GM12801 (cell line): ENCODE data around the gene CAPN13.

ENCODE experiments used
- TF ChIP-seq, protein P1 (sequence below): IDR thresholded peaks from one replicate; pipeline ENCODE4 v1.5.1; 2011; ENCODE audit warnings: control low read depth; ENCODE audit not compliant: insufficient read length; ENCODE audit errors: extremely low read depth

CAPN13 gene

DNA sequence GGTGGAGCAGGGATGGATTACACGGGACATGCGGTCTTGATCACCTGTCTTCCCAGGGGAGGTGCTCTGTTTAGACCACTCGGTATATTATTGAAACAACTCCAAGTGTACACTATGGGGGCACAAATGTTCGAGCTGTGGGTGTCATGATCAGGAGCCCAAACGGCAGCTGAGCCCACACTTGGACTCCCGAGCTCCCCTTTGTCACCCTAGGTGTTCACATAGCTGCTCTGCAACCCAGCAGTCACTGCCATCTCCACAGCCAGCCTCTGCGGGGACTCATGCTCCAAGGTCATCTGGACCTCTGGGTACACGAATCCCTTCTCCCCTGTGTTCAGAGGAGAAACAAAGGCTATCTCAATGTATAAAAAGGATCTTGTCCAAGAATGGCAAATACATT lies 46.0 kb downstream of the CAPN13 start:
- TF ChIP-seq, protein P1, sequence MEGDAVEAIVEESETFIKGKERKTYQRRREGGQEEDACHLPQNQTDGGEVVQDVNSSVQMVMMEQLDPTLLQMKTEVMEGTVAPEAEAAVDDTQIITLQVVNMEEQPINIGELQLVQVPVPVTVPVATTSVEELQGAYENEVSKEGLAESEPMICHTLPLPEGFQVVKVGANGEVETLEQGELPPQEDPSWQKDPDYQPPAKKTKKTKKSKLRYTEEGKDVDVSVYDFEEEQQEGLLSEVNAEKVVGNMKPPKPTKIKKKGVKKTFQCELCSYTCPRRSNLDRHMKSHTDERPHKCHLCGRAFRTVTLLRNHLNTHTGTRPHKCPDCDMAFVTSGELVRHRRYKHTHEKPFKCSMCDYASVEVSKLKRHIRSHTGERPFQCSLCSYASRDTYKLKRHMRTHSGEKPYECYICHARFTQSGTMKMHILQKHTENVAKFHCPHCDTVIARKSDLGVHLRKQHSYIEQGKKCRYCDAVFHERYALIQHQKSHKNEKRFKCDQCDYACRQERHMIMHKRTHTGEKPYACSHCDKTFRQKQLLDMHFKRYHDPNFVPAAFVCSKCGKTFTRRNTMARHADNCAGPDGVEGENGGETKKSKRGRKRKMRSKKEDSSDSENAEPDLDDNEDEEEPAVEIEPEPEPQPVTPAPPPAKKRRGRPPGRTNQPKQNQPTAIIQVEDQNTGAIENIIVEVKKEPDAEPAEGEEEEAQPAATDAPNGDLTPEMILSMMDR = no peak

DNA sequence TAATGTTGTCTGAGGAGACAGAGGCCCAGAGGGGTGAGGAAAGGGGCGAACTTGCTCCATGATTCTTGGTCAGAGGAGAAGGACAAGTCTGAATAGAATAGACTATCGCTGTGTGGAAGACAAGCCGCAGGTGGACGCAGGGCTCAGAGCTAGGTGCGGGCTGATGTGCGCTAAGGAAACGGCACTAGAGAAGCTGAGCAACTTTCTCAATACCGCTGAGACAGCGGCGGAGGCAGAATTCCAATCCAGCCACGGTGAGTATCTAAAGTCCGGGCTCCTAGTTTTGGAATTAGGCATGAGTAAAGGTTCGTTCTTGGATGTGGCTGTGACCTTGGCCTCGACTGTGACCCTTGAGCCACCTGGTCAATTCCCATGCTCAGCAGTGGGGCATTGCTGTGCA lies 47.8 kb downstream of the CAPN13 start:
- TF ChIP-seq, protein P1 = no peak

DNA sequence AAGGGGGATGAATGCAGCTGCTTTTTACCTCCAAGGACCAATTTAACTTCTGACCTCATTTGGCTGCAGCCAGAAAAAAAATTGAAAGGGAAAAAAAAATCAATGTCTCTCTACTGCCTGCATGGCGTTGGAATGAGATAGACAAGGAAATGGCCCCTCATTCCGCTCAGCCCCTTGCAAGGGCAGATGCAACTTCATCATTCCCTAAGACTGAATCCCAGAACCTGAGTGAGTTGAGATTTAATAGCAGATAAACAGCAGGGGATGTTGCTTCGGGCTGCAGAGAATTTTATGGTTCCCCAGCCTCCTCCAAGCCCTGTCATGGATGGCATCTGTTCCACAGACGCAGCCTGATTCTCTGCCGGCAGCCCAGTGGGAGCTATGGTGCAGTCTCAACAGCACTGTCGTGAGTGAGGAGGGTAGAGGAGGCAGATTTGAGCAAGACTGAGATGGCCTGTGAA lies 49.0 kb downstream of the CAPN13 start:
- TF ChIP-seq, protein P1 = no peak

DNA sequence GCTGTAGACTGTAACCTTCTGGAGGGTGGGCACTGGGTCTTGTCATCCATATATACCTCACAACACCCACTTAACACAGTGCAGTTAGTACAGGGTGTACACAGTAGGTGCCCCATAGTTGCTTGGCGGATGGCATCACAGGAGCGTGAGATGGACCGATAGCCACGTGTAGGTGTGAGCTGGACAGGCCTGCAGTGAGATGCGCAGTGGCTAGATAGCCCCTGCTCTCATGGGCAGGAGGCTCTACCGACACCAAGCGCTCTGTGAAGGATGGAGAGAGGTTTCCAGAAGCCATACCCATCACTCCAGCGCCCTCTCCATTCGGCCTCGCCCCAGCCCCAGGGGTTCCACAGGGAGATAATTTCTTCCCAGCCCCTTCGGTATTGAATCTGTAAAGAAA lies 49.5 kb downstream of the CAPN13 start:
- TF ChIP-seq, protein P1 = no peak

DNA sequence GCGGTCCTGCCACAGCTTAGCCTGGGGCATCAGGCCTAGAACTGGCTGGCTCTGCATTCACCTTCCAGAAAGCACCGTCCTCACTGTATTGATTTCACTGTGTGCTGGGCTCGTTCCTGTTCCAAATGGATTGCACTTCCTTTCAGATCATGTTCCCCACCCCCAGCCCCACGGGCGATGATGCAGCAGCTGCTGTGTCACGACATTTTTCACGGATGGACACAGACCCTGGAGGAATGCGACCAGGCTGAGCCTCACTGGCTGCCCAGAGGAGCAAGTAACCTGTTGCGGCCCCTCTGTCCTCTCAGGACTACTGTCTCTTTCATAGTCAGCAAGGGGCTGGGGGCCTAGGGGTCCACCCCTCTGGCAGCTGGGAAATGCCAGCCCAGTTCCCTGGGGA lies 50.3 kb downstream of the CAPN13 start:
- TF ChIP-seq, protein P1 = no peak

DNA sequence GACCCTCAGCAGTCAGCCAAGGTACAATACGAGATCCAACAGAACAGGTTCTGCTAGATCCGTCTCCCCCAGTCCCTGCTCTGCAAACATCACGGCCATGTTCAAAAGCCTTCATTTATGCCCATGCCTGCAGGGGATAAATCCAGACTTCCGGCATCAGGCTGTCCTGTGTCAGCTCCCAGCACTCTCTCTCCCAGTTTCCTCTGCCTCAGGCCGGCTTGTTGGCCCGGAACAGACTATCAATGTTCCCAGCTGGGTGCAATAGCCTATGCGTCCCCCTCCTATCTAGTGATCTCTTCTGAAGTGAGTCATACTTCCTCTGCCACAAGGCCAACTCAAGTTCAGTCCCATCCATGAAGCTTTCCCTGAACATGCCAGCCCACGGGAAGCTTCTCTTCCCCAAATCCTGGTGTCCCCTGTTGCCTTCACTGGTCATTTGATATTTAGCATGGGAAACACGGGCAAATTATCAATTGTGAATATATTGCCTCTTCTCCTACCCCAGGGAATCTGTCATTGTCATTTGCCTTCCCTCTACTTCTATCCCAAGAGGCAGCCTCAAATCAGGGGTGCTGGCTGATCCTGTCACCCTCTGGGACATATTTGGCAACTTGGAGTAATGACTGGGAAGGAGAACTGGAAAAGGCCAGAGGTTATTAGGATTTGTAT lies 51.1 kb downstream of the CAPN13 start:
- TF ChIP-seq, protein P1 = no peak

DNA sequence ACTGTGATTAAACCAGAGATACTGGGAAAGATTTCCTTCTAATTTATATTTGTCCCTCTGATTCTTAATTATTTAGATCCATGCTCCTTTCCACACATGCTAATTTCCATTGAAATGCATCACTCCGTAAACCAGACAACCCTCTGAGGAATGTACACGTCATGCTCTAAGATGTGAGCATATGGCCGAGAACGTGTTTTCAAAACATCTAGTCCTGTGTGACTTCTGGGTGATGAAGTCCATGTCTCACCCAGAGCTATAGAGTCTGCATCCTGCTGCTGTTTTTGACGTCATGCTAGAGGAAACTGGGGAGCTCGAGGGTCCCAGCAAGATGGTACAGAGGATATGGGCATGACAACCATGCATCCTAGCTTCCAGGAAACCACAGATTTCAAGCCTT lies 53.6 kb downstream of the CAPN13 start:
- TF ChIP-seq, protein P1 = no peak

DNA sequence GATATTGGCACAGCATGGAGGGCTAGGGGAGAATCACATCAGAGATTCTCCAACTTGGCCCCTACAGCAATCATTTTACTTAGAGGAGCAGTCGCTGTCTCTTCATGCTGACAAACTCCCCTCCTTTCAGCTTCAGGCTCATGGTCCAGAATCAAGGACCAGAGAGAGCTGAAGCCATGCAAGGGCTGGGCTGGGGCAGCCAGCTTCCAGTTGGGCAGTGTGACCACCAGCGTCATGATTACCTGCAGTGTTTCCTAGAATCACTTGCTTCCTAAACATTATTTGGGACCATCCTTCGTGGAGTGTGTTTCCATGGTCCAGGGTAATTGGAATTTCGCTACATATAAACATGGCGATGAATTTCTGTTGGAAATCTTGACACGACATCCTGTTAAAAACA lies 54.4 kb downstream of the CAPN13 start:
- TF ChIP-seq, protein P1 = no peak
